PC-9 (cell line): ENCODE measurements around the gene MTX3.

ENCODE experiments used
- CTCF ChIP-seq: fragments of 200-600 bp; sonication (generic); conservative IDR thresholded peaks from 2 replicates; pipeline ENCODE4 v1.6.1; 2017; ENCODE audit warnings: mixed run types, antibody characterized with exemption, mild to moderate bottlenecking, moderate library complexity
- EZH2 ChIP-seq: fragments of 200-600 bp; sonication (generic); IDR thresholded peaks from 2 replicates; pipeline ENCODE4 v1.8.0; 2017; ENCODE audit warnings: antibody characterized with exemption, low read depth

GRCh38 chr5:79955356-79955895, 35.6 kb downstream of the MTX3 start:
- TF ChIP-seq CTCF = no peak
- no peak for TF ChIP-seq EZH2
